Measurements from ENCODE around the gene ABCA1.
"Not testable (repeated sequence)": the region's sequence is repeated elsewhere in the genome, so short reads cannot be mapped to it uniquely, and the experiment has no call there.

ABCA1 gene

GRCh38 chr9:104948277-104948676, 20.3 kb upstream of the ABCA1 start:
- DNase-seq, result no peak

- DNase-seq, result no peak
These were observed 16.9 kb upstream of the ABCA1 start for GRCh38 chr9:104944871-104945270.

- no peak for DNase-seq
These were observed 16.4 kb upstream of the ABCA1 start for GRCh38 chr9:104944356-104944755.

- no peak for DNase-seq
These were observed 13.6 kb upstream of the ABCA1 start for GRCh38 chr9:104941597-104941996.

- DNase-seq, result no peak
These were observed 8.3 kb upstream of the ABCA1 start for GRCh38 chr9:104936291-104936690.

GRCh38 chr9:104935501-104935810, 7.5 kb upstream of the ABCA1 start:
- DNase-seq, result not testable (repeated sequence)

GRCh38 chr9:104934691-104935500, 6.9 kb upstream of the ABCA1 start:
- no peak for DNase-seq

GRCh38 chr9:104933091-104933490, 5.1 kb upstream of the ABCA1 start:
- not testable (repeated sequence) for DNase-seq

GRCh38 chr9:104931256-104931655, 3.3 kb upstream of the ABCA1 start:
- DNase-seq, result no peak

GRCh38 chr9:104927216-104927911, 591 bp downstream of the ABCA1 start:
- peak; percentile 15 for DNase-seq

GRCh38 chr9:104923740-104924139, 4.2 kb downstream of the ABCA1 start:
- DNase-seq, result no peak

- DNase-seq, result no peak
These were observed 4.7 kb downstream of the ABCA1 start for GRCh38 chr9:104923289-104923688.

GRCh38 chr9:104922748-104923147, 5.2 kb downstream of the ABCA1 start:
- not testable (repeated sequence) for DNase-seq

- no peak for DNase-seq
These were observed 6.8 kb downstream of the ABCA1 start for GRCh38 chr9:104921067-104921741.

- DNase-seq, result no peak
These were observed 12.2 kb downstream of the ABCA1 start for GRCh38 chr9:104915753-104916152.

- DNase-seq, result no peak
These were observed 12.9 kb downstream of the ABCA1 start for GRCh38 chr9:104915049-104915448.

GRCh38 chr9:104914466-104914865, 13.5 kb downstream of the ABCA1 start:
- no peak for DNase-seq

GRCh38 chr9:104912606-104913005, 15.3 kb downstream of the ABCA1 start:
- no peak for DNase-seq

GRCh38 chr9:104911032-104911607, 16.8 kb downstream of the ABCA1 start:
- no peak for DNase-seq

GRCh38 chr9:104907278-104907951, 20.5 kb downstream of the ABCA1 start:
- no peak for DNase-seq

- no peak for DNase-seq
These were observed 21.3 kb downstream of the ABCA1 start for GRCh38 chr9:104906441-104907277.

- DNase-seq, result no peak
These were observed 22.0 kb downstream of the ABCA1 start for GRCh38 chr9:104905931-104906330.

Data from activated naive CD4-positive, alpha-beta T cell treated with Interleukin-2 at 50 U/mL for 16 hours (primary cell).